Fibroblast of mammary gland (primary cell): ENCODE results near the gene ZSCAN22.

Experiments used
- DNase-seq: peaks from one replicate; pipeline ENCODE4 v3.0.0-alpha.2; 2010; ENCODE audit warnings: low read depth
- H3K4me3 ChIP-seq: 2 replicates; pipeline ENCODE4 v1.5.1; 2011; ENCODE audit warnings: low read depth, mild to moderate bottlenecking, low read length, moderate library complexity; ENCODE audit not compliant: control insufficient read depth
- CTCF ChIP-seq: conservative IDR thresholded peaks from 2 replicates; pipeline ENCODE4 v1.5.1; 2011; ENCODE audit warnings: low read depth, low read length, inconsistent platforms; ENCODE audit not compliant: control insufficient read depth, insufficient read depth

The ZSCAN22 gene

GRCh38 chr19:58326914-58327726, at the start of gene ZSCAN22:
ZSCAN22 (plus strand) TSS chr19:58326994; CDS start chr19:58334803, 7,809 bp downstream.
- peak; percentile 96 for DNase-seq
- H3K4me3 ChIP-seq: peak within 1 kb of the TSS; percentile 97
- TF ChIP-seq CTCF: no peak

DNA sequence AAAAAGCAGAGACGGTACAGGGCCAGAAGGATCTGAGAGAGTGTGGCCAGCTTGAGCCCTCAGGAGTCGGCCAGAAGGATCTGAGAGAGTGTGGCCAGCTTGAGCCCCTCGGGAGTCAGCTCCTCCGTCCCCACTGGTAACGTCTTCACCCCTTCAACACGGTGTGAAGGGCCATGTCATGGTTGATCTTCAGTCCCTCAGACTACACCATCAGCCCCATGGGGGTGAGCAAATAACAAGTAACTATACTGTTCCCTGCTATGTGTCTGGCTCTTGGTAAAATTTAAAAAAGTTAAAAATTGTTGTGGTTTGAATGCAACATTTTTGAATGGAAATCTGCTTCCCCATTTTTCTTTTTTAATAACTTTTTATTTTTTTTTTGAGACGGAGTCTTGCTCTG, 49.6 kb upstream of the ZSCAN22 start:
- no peak for TF ChIP-seq CTCF
- H3K4me3 ChIP-seq: no peak overlapping the region
- no peak for DNase-seq

DNA sequence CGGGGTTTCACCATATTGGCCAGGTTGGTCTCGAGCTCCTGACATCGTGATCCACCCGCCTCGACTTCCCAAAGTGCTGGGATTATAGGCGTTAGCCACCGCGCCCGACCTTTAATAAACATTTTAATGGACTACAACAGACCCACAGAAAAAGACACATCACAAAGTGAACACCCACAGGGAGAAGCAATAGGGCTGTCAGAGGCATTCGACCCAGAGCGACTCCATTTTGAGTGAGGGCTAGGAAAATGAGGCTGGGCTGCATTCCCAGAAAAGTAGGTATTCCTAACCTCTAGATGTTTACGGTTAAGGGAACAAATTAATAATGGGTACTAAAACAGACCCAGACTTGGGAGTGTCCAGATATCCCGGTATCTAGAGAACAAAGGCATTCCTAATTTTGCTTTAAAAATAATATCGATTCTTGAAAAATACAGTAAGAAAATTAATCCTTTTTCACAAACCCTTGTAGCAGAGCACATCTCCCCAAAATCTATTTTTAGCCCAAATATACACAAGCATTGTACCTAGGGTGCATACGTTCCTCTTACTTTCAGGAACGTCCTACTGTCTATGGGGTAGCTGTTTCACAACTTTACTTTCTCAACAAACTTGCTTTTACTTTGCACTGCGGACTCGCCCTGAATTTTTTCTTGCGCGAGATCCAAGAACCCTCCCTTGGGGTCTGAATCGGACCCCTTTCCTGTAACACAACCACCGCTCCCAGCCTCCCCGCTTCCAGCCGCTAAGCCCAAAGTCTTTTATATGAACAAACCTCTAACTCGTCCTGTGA, 48.9 kb upstream of the ZSCAN22 start:
- H3K4me3 ChIP-seq: peak overlapping the region; percentile 89
- no peak for TF ChIP-seq CTCF
- no peak for DNase-seq

- peak; percentile 97 for DNase-seq
- no peak for TF ChIP-seq CTCF
- H3K4me3 ChIP-seq: peak within 1 kb of the TSS; percentile 89
Observed at GRCh38 chr19:58278541-58279041, 48.2 kb upstream of the ZSCAN22 start, which contains the start of gene ZNF8. ZNF8 (plus strand) TSS chr19:58278955; CDS start chr19:58279082, 127 bp downstream.

- TF ChIP-seq CTCF: no peak
- peak overlapping the region; percentile 89 for H3K4me3 ChIP-seq
- DNase-seq: peak; percentile 57
Observed at GRCh38 chr19:58279042-58279924, 47.5 kb upstream of the ZSCAN22 start.

DNA sequence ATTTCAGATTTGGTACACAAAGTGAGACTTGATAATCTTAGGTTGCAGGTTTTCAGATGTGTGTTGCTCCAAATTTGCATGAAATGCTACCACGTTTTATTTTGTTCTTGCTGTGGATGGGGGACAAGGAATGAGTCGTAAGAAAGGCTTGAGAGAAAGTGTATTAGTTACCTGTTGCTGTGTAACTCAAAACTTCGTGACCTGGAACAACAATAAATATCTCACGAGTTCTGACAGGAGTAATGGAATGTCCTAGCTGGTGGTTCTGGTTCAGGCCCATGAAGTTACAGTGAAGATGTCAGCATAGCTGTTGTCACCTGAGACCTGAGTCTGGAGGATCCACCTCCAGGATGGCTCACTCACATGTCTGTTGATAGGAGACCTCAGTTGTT, 46.9 kb upstream of the ZSCAN22 start:
- DNase-seq: no peak
- H3K4me3 ChIP-seq: peak overlapping the region; percentile 89
- no peak for TF ChIP-seq CTCF
